HG02763 (cell line): ENCODE data around the gene CXCL8.
"Not testable (repeated sequence)": the region's sequence is repeated elsewhere in the genome, so short reads cannot be mapped to it uniquely, and the experiment has no call there.

Source experiments
- ATAC-seq: cut with Tn5 transposase; IDR thresholded peaks from one replicate; pipeline ENCODE4 v1.9.1; 2021; ENCODE audit warnings: mild to moderate bottlenecking, moderate library complexity; ENCODE audit not compliant: unreplicated experiment

CXCL8 gene

GRCh38 chr4:73740353-73740778, at the start of gene CXCL8:
Gene CXCL8 (plus strand): TSS chr4:73740569. CDS start chr4:73740659, 90 bp downstream.
- ATAC-seq: no peak

- ATAC-seq: not testable (repeated sequence)
Observed at GRCh38 chr4:73691201-73691600, 49.2 kb upstream of the CXCL8 start.

DNA sequence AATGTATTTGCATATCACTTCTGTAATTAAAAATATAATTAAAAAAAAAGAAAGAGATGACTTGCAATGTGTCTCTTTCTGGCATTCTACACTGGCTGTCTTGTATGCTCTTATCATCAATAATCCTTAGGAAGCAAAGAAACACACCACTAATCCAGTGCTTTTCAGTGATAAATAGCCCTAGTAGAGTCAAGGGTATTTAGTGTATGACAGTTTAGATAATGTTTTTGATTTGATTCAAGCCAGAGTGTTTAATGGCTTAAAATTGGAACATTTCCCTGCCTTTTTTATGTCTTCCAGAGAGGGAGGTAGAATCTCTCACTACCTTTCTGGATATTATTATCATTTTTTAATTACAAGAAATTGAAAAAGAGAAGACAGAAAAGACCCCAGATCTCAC, 48.6 kb upstream of the CXCL8 start:
- no peak for ATAC-seq

DNA sequence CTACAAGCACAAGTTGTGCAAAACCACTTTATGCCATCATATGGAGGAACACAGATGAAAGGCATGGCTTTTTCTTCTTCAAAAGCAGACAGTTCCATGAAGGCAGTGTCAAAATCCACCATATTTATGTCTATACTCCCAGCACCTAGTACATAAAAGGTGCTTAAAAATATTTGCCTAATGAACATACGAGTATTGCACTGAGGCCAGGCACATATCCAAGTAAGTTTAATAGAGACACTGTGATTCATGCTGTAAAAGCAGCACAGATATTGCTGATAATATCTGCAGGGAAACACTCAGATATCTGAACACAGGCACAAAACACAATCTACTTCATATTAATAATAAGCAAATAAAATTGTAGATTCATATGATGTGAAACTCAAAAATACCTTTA, 48.1 kb upstream of the CXCL8 start:
- ATAC-seq: no peak

GRCh38 chr4:73692701-73693100, 47.7 kb upstream of the CXCL8 start:
- no peak for ATAC-seq

DNA sequence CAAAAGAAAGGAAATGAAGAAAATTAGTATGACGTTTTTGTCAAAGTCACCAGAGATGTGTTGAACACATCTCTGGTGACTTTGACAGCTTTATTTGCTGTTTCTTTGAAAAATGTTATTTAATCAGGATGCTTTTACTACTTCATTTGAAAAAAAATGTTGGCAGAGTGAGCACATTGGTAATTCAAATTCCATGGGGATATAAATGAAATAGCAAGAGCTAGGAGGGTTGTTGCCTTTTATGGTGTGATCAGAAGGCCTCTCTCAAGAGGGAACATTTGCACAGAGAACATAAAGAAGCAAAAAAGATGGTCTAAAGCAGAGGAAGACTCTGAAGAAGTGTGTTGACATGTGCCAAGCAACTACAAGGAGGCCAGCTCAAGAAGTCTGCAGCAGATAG, 46.6 kb upstream of the CXCL8 start:
- ATAC-seq: no peak

DNA sequence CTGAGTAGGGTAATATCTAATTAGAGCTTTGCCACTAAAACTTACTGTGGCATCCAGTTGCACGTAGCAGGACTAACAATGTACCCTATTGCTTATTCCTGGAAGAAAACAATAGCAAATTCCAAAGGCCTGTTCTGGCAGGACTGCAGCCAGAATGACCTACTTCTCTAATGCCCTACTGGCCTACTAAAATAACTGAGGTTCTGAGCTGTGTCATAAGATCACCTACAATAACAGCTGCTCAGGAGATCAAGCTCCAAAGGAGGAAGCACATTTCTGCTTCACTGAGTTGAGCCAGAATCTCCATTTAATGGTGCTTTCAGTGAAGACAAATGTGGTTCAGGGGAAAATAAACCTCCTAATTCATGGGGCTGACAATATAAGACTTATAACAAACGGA, 42.2 kb upstream of the CXCL8 start:
- ATAC-seq: no peak

GRCh38 chr4:73701116-73701515, 39.3 kb upstream of the CXCL8 start:
- ATAC-seq: no peak

DNA sequence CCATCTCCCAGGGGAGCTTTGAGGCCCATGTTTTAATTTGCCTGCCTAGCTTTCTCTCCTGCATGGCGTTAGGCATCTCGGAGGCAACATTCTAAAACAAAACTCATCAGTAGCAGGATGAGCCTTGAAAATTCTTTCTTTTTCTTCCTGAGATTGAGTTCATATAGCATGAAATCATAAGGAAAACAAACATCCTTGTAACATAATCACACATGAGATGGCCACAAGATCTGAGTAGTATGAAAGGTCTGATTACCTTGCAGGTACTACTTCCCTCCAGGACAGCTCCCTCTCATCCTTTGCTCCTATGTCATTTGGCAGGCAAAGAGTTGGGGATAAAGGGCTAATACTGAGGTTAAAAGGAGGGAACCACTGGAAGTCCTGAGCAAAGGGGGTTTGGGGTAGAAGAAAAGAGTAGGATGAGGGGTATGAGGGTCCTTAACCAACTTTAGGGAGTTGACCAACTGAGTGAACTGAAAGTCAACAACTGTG, 37.5 kb upstream of the CXCL8 start:
- ATAC-seq: no peak

- no peak for ATAC-seq
Observed at GRCh38 chr4:73703320-73703719, 37.0 kb upstream of the CXCL8 start.

GRCh38 chr4:73704314-73705055, 35.9 kb upstream of the CXCL8 start:
- ATAC-seq: no peak

DNA sequence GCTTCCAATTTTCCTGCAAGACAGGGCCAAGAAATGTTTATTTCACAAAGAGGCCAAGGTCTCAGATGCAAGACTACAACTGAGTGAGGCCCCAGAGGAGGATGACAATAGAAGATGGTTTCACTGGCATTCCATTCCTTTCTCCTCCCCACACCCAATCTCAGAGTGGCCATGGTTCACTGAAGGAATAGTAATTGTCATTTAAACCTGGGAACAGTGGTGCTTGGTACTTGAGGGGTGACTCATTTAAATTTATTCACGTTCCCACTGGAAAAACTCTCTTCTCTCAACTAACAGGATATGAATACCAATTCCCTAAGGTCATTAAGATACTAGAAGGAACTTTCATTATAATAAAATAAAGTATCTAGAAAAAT, 35.3 kb upstream of the CXCL8 start:
- no peak for ATAC-seq

DNA sequence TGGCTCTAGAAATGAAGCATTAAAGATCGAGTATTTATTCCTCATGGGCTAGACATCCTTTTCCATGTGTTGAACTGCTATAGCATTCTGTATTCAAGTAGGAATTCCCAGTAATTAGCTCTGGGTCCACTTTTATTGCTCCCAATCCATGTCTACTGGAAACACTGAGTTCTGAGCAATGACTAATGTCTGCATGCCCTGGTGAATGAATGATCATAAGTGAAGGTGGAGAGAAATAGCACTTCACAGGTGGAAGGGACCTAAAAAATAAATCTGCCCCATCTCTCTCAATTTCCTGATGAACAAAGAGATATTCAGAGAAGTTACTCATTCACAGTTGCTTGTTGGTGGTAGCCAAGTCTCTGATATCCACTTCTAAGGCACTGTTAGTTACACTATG, 34.6 kb upstream of the CXCL8 start:
- no peak for ATAC-seq

- ATAC-seq: no peak
Observed at GRCh38 chr4:73706811-73707210, 33.6 kb upstream of the CXCL8 start.

- no peak for ATAC-seq
Observed at GRCh38 chr4:73707269-73707875, 33.0 kb upstream of the CXCL8 start.

DNA sequence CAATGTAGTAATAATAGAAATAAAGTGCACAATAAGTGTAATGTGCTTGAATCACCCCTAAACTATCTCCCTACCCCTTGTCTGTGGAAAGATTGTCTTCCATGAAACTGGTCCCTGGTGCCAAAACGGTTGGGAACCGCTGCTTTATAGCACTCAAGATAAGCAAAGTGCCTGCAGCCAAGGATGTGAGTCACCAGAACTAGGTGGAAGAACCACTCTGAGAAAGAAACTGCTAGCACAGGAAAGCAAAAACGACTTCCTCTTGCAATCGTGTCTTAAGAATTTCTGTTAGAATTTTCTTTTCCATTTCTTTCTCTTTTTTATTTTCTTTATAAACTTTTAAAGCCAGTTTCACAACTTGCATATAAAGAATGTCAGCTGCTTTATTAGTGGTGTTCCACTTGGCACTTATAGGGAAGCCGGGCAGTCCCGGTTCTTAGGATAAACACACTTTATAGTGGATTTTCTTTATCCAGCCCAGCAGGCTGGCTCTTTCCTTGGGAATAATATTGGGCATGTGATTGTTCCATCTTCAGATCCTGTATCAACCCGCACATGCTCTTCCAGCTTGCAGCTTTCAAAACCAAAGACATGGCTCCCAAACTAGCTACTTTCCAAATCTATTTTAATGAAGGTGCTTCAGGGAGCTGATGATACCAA, 32.3 kb upstream of the CXCL8 start:
- no peak for ATAC-seq

DNA sequence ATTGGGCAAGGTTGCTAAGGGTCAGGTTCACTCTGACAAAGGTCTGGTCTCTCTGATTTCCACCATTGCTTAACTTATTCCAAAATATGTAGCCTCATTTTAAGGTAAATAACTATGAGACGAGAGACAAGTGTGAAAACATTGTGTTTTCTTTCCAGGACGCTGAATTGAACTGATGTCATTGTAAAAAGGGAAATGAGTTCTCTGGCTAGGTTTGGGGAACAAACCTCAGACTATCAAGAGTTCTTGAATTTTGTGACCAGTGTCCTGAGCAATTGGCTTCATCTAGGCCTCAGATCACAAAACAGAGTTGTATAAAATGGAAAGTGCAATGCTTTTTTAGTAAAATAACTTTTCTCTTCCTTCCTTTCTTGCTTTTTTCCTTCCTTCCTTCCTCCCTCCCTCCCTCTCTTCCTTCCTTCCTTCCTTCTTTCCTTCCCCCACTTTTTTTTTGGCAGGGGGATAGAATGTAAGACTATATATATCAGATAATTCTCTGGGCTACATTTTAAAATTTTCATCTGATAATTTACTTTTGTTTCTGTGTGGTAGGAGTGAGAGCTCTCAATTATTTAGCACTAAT, 30.8 kb upstream of the CXCL8 start:
- ATAC-seq: no peak

DNA sequence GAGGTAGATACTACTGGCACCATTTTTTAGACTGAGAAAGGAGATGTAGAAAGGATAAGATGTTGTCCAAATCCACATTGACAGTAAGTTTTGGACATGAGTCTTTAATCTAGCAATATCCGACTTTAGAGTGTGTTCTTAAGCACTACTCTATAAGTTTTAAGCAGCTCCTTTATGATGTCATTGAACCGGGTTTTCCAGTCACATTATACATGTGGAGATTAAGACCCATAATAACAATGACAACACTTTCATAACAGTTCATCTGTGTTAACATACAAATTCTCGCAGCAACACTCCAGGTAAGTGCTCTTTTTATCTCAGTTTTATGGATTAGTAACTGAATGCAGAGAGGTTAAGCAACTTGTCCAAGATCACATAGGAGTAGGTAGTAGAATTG, 30.3 kb upstream of the CXCL8 start:
- ATAC-seq: no peak

DNA sequence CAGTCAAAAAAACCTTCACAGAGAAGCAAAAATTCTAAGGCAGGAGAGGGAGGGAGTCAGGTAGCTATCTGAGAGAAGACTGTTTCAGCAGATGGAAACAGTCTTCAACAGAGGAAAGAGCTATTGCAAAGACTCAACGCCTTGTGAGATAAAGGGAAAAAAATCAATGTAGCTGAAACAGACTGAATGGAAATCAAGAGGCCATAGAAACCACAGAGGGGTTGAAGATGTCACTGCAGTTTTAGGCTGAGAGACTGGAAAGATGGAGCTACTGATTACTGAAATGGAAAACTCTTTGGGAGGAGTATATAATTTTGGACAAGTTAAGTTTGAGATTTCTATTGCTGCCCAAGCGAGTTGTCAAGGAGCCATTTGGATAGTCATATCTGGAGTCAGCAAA, 28.4 kb upstream of the CXCL8 start:
- ATAC-seq: no peak

- no peak for ATAC-seq
Observed at GRCh38 chr4:73713650-73714049, 26.7 kb upstream of the CXCL8 start.

- no peak for ATAC-seq
Observed at GRCh38 chr4:73714647-73715046, 25.7 kb upstream of the CXCL8 start.

GRCh38 chr4:73715659-73716058, 24.7 kb upstream of the CXCL8 start:
- ATAC-seq: no peak
